ENCODE data around the gene TMEM272. TPM values are rescaled to one million over a fixed set of nuclear protein-coding genes. Genes with fewer than 3 reads are reported as not detected.

The TMEM272 gene
- total RNA-seq, 3 donors from 2014 or later: under 0.01 to 0.16 TPM; not detected in 1

- no peak for DNase-seq (ENCODE audit: low spot score in 2 of 2)
- H3K4me1 ChIP-seq: peaks cover 0 to 17% of the 10 kb centered on the region in 2 donors
- H3K36me3 ChIP-seq: no peaks in the 10 kb centered on the region
- H3K9me3 ChIP-seq: no peaks in the 10 kb centered on the region
- H3K27me3 ChIP-seq: no peaks in the 10 kb centered on the region
- peak overlapping the region; percentile 21 to 73 for H3K27ac ChIP-seq
- intact Hi-C loops (cut with DNase I; ENCODE audit: low total_unique reads): no loop called here
- TF ChIP-seq POLR2A (IDR thresholded peaks at IDR 0.05): no peak
- no peak for TF ChIP-seq CTCF (IDR thresholded peaks at IDR 0.05)
- TF ChIP-seq POLR2AphosphoS5 (IDR thresholded peaks at IDR 0.05): no peak
- no peak overlapping the region for H3K4me3 ChIP-seq
Measured at GRCh38 chr13:51767100-51767499, 77.9 kb downstream of the TMEM272 start.

- no peak for DNase-seq (ENCODE audit: low spot score in 2 of 2)
- no peaks in the 10 kb centered on the region for H3K9me3 ChIP-seq
- no peaks in the 10 kb centered on the region for H3K36me3 ChIP-seq
- intact Hi-C loops (cut with DNase I; ENCODE audit: low total_unique reads): no loop called here
- H3K4me3 ChIP-seq: peak overlapping the region in 1 of 3 donors; percentile 8
- TF ChIP-seq POLR2A (IDR thresholded peaks at IDR 0.05) (no peak), POLR2AphosphoS5 (IDR thresholded peaks at IDR 0.05) (no peak), CTCF (IDR thresholded peaks at IDR 0.05) (no peak)
- peaks cover 0 to 5% of the 10 kb centered on the region in 2 donors for H3K4me1 ChIP-seq
- H3K27ac ChIP-seq: peak overlapping the region; percentile 73 to 87
- no peaks in the 10 kb centered on the region for H3K27me3 ChIP-seq
Measured at GRCh38 chr13:51765142-51765515, 79.8 kb downstream of the TMEM272 start.

GRCh38 chr13:51764184-51765141, 80.5 kb downstream of the TMEM272 start:
- no peaks in the 10 kb centered on the region for H3K9me3 ChIP-seq
- H3K36me3 ChIP-seq: no peaks in the 10 kb centered on the region
- H3K4me3 ChIP-seq: peak overlapping the region in 1 of 3 donors; percentile 8
- DNase-seq (ENCODE audit: low spot score in 2 of 2): peak in 1 of 2 donors; percentile 54
- TF ChIP-seq POLR2AphosphoS5 (IDR thresholded peaks at IDR 0.05) (peak in 2 of 3 donors; percentile 29 to 65), POLR2A (IDR thresholded peaks at IDR 0.05) (no peak)
- peaks cover 0 to 4% of the 10 kb centered on the region in 2 donors for H3K4me1 ChIP-seq
- H3K27ac ChIP-seq: peak overlapping the region; percentile 73 to 87
- intact Hi-C loops (cut with DNase I; ENCODE audit: low total_unique reads): no loop called here
- no peaks in the 10 kb centered on the region for H3K27me3 ChIP-seq

GRCh38 chr13:51763486-51763885, 81.5 kb downstream of the TMEM272 start:
- Histone ChIP-seq H3K27ac (peak overlapping the region; percentile 73 to 87), H3K4me3 (no peak overlapping the region), H3K9me3 (no peaks in the 10 kb centered on the region), H3K27me3 (no peaks in the 10 kb centered on the region), H3K36me3 (no peaks in the 10 kb centered on the region), H3K4me1 (peaks cover 0 to 4% of the 10 kb centered on the region in 2 donors)
- TF ChIP-seq POLR2AphosphoS5 (IDR thresholded peaks at IDR 0.05) (no peak), CTCF (IDR thresholded peaks at IDR 0.05) (no peak), POLR2A (IDR thresholded peaks at IDR 0.05) (no peak)
- intact Hi-C loops (cut with DNase I; ENCODE audit: low total_unique reads): no loop called here
- no peak for DNase-seq (ENCODE audit: low spot score in 2 of 2)

Other genes with a start within 250 kb of the TMEM272 start
- gene DHRS12, start 41.0 kb downstream of the TMEM272 start, total RNA-seq: 10 to 100 TPM; 16.2 to 35.7 (median 16.4) TPM
- gene CCDC70, start 16.8 kb upstream of the TMEM272 start, total RNA-seq: not detected
- gene ATP7B, start 166.3 kb upstream of the TMEM272 start, total RNA-seq: 1 to 10 TPM; 6.9 to 9.2 (median 7.2) TPM
- gene ALG11, start 167.2 kb upstream of the TMEM272 start, total RNA-seq: 10 to 100 TPM; 25.6 to 29.0 (median 28.1) TPM
- 10 to 100 TPM; 17.3 to 22.2 (median 20.3) TPM for gene UTP14C, start 179.5 kb upstream of the TMEM272 start, total RNA-seq

Data from breast epithelium (tissue), 4 donors.